IPS-15b (cell line): Measurements from ENCODE around the gene FOXL2.
A peak's percentile ranks its signal among the peaks of the same experiment; 100 is the strongest.

Experiments
- H3K27me3 ChIP-seq: one replicate; pipeline ENCODE4 v1.6.1; 2013; ENCODE audit warnings: low read length; ENCODE audit not compliant: control insufficient read depth, insufficient read depth
- H3K36me3 ChIP-seq: one replicate; pipeline ENCODE4 v1.6.1; 2013; ENCODE audit warnings: low read length; ENCODE audit not compliant: control insufficient read depth, insufficient read depth
- H3K4me1 ChIP-seq: one replicate; pipeline ENCODE4 v1.6.1; 2013; ENCODE audit warnings: mild to moderate bottlenecking, low read length; ENCODE audit not compliant: control insufficient read depth, insufficient read depth
- H3K4me3 ChIP-seq: one replicate; pipeline ENCODE4 v1.5.1; 2013; ENCODE audit warnings: low read depth, low read length
- H3K9ac ChIP-seq: one replicate; pipeline ENCODE4 v1.6.1; 2013; ENCODE audit warnings: low read depth, mild to moderate bottlenecking, low read length
- H3K9me3 ChIP-seq: one replicate; pipeline ENCODE4 v1.6.1; 2013; ENCODE audit warnings: mild to moderate bottlenecking, low read length; ENCODE audit not compliant: control insufficient read depth, insufficient read depth

Gene FOXL2

DNA sequence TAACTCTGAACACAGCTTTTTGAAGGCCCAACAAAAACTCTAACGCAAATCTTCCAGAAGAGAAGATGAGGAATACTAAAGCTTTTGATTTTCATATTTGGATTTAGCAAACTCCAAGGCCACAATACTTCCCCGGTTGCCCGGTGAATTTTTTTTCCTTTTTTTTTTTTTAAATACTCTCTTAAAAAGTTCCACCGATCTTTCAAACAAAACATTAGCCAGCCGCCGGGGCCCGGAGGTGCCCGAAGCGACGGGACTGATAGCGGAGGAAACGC, 2.3 kb downstream of the FOXL2 start:
- no peaks in the 10 kb centered on the region for H3K36me3 ChIP-seq
- peak overlapping the region; percentile 46 for H3K4me3 ChIP-seq
- H3K9me3 ChIP-seq, result no peaks in the 10 kb centered on the region
- peaks cover 98% of the 10 kb centered on the region for H3K27me3 ChIP-seq
- H3K9ac ChIP-seq, result no peak overlapping the region
- peaks cover 19% of the 10 kb centered on the region for H3K4me1 ChIP-seq

DNA sequence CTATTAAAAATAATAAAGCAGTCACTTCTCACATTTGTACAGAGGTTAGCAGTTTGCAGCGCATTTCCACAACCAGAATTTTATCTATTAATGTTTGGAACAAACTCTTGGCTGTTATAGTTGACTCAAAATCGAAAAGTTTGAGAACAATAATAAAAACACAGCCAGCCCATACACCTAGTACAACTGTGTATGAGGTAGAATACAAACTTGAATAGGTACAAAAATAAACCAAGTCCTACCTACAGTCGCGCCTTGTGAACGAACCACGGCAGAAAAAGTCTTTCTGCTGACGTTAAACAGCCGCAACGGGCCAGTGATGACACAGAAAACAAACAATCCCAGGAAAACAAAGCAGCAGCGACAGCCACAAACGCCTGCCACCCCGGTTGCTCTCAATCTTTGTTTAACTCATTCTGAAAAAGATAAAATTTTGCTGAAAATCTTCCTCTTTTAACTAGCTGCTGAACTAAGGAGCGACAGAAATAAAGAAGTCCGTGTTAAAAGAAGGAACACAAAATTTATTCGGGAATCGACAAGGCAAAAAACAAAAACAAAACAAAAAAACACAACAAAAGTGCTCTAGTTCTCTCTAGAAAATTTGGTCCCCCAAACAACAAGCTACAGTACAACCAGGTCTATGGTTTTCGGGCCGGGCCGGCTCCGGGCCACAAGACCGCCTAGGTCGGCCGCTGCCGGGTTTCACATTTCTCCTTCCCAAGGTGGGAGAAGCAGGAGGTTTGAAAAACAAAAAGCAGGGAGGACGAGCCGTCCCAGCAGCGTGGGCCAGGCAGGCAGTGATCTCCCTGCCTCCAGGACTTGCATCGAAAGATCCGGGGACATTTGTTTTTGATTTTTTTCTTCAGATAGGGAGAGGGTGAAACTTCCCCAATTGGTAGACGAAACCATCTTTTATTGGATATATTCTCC, 2.9 kb downstream of the FOXL2 start:
- H3K36me3 ChIP-seq, result no peaks in the 10 kb centered on the region
- peaks cover 98% of the 10 kb centered on the region for H3K27me3 ChIP-seq
- peaks cover 16% of the 10 kb centered on the region for H3K4me1 ChIP-seq
- peak overlapping the region; percentile 10 for H3K4me3 ChIP-seq
- no peaks in the 10 kb centered on the region for H3K9me3 ChIP-seq
- no peak overlapping the region for H3K9ac ChIP-seq

DNA sequence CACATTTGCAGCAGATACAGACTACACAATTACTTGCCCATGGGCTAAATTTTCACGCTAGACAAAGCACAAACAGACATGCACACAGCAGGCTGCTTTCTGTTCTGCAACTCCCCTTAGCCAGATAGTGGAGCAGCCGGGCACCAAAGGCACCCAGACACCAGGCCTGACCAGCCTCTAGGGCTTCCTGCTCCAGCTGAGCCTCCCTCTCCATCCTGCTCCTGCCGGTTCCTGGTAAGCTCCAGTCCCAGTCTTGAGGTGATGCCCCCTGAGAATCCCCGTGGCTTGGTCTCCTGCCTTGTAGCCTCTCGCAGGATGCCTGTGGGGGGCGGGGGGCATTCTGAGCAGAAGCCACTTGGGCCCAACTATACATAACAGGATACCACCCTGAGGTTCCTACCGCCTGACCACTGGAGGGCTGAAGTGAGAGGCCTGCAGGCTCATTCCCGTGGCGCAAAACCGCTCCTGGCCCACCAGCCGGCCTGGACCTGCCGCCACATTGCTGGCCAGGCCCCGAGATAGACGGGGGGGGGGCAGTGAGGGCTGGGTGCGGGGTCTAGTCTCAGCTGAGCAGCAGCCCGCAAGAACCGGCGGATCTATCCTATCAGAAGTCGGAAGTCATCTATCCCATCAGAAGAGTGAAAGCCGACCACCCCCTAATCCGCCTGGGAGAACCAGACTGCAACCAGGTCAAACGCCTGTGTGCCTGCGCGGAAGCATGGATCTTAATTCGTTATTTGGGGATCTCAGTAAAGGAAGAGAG, 3.9 kb downstream of the FOXL2 start:
- Histone ChIP-seq H3K9ac (no peak overlapping the region), H3K4me1 (peaks cover 8% of the 10 kb centered on the region), H3K36me3 (no peaks in the 10 kb centered on the region), H3K4me3 (peak overlapping the region; percentile 35), H3K27me3 (peaks cover 98% of the 10 kb centered on the region), H3K9me3 (no peaks in the 10 kb centered on the region)

DNA sequence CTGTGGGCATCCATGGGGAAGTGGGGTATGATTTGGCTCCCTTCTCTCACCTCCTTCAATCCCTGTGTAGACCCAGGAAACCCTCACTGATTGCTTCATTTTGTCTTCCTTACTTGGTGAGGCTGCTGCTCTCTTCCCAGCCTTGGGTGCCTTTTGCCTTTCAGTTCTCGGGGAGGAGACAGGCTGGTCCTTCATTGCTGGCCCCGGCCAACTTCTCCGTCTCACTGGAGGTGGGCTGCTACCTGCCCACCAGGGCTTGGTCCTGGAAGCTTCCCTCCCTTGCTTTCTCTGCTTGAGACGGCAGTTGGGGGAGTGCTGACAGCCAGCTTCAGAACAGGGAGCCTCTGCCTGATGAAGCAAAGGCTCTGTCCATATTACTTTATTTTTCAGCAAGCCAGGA, 4.7 kb downstream of the FOXL2 start:
- Histone ChIP-seq H3K4me1 (peaks cover 11% of the 10 kb centered on the region), H3K27me3 (peaks cover 98% of the 10 kb centered on the region), H3K9me3 (no peaks in the 10 kb centered on the region), H3K4me3 (no peak overlapping the region), H3K9ac (no peak overlapping the region), H3K36me3 (no peaks in the 10 kb centered on the region)

DNA sequence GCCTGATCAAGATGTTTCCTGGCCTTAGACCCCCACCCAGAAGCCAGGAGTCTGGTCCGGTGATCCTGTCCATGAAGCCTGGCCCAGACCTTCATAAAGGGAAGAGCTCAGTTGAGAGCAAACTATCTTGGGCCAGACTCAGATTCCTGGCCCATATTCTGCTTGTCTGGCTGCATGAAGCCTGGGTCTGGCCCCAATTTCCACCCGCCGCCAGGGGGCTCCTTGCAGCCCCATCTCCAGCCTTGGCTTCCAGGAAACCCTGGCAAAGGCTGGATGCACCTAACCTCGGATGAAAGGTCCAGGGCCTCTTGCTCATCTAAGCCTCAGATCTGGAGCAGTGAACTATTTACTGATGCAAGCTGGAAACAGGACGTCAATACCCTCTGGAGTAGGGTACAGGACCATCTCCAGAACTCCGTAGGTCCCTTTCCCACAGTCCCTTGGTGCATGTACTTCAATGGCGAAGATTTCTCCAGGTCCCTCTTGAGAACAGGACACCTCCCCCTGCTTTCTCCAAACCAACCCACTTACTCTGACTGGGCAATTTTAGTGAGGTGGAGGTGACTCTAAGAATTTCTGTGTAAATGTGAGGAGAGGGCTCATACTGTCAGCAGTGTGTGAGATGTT, 5.6 kb downstream of the FOXL2 start:
- Histone ChIP-seq H3K9me3 (no peaks in the 10 kb centered on the region), H3K4me3 (no peak overlapping the region), H3K27me3 (peaks cover 98% of the 10 kb centered on the region), H3K9ac (no peak overlapping the region), H3K36me3 (no peaks in the 10 kb centered on the region), H3K4me1 (peaks cover 15% of the 10 kb centered on the region)

GRCh38 chr3:138940446-138940845, 6.5 kb downstream of the FOXL2 start:
- Histone ChIP-seq H3K9me3 (no peaks in the 10 kb centered on the region), H3K36me3 (no peaks in the 10 kb centered on the region), H3K9ac (no peak overlapping the region), H3K4me3 (peak overlapping the region; percentile 13), H3K4me1 (peaks cover 15% of the 10 kb centered on the region), H3K27me3 (peaks cover 94% of the 10 kb centered on the region)

DNA sequence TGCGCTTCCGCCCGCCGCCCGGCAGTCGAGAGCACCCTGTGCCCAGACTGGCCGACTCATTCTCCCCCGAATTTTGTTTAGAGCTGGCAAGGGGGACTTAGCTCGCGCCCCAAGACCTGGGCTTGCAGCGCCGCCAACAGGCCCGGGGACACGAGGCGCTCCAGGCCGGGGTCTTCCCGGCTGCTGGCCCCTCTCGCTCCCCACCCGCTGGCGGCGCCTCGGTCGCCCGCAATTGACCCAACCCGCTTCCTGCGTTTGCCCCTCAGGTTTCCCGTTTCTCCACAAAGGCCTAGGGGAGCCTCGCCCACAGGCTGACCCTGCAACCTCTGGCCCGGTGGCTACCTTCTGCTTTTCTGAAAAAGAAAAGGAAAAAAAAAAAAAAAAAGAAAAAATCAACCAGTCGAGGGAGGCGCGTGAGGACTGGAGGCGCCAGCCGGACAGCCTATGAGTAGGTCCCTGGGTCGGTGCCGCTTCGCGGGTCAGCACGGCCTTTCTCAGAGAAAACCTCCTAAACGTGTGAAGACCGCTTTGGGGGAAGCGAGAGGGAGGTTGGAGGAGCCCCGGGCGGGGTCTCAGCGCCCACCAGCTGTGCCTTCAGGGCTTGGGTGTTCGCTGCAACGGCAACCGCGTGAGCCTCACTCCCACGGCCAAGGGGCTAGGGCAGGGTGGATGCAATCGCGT, 7.2 kb downstream of the FOXL2 start:
- peaks cover 15% of the 10 kb centered on the region for H3K4me1 ChIP-seq
- H3K4me3 ChIP-seq, result peak overlapping the region; percentile 68
- H3K9me3 ChIP-seq, result no peaks in the 10 kb centered on the region
- H3K9ac ChIP-seq, result no peak overlapping the region
- peaks cover 94% of the 10 kb centered on the region for H3K27me3 ChIP-seq
- no peaks in the 10 kb centered on the region for H3K36me3 ChIP-seq

GRCh38 chr3:138938877-138939560, 7.9 kb downstream of the FOXL2 start:
- Histone ChIP-seq H3K9me3 (no peaks in the 10 kb centered on the region), H3K9ac (no peak overlapping the region), H3K4me3 (peak overlapping the region; percentile 68), H3K27me3 (peaks cover 94% of the 10 kb centered on the region), H3K36me3 (no peaks in the 10 kb centered on the region), H3K4me1 (peaks cover 13% of the 10 kb centered on the region)

DNA sequence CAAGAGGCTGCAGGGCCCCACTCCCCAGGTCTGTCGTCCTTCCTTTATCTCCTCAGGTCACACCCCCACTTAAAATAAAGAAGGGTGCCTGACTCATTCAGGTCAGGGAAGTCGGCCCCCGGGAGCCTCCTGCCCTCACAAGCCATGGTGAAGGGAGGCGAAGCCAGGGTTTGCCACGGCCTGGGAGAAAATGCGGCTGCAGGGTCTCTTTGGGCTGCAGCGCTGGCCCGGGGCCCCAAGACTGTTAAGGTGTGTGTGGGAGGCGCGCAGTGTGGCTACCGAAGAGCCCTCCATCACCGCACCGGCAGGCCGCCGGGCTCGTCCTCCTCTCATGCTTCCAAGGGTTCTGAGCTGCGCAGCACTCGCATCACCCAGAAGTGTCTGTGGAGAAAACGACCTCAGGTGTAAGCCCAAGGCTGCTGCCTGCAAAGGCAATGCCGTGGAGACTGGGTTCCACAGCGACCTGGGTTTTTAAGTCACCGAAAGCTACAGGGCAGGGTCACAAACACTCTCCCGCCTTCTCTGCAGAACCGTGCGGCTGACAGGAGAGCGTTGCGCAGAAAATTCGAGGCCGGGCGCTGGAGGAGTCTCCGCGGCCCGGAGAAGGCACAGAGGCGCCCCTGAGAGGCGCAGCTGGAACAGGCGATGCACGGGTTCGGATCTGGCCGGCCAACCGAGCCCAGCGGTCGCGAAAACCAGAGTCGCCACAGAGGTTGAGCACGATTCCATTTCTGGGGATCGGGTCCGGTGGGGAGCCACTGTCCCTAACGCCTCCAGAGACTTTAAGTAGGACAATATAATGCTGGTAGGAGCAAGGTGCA, 8.7 kb downstream of the FOXL2 start:
- H3K36me3 ChIP-seq, result no peaks in the 10 kb centered on the region
- no peaks in the 10 kb centered on the region for H3K9me3 ChIP-seq
- peaks cover 8% of the 10 kb centered on the region for H3K4me1 ChIP-seq
- H3K27me3 ChIP-seq, result peaks cover 87% of the 10 kb centered on the region
- peak overlapping the region; percentile 68 for H3K4me3 ChIP-seq
- no peak overlapping the region for H3K9ac ChIP-seq

GRCh38 chr3:138937690-138938055, 9.3 kb downstream of the FOXL2 start:
- H3K9ac ChIP-seq, result no peak overlapping the region
- no peaks in the 10 kb centered on the region for H3K9me3 ChIP-seq
- no peaks in the 10 kb centered on the region for H3K36me3 ChIP-seq
- H3K4me1 ChIP-seq, result peaks cover 12% of the 10 kb centered on the region
- peaks cover 81% of the 10 kb centered on the region for H3K27me3 ChIP-seq
- H3K4me3 ChIP-seq, result peak overlapping the region; percentile 68
